HepG2 (cell line): Measurements from ENCODE around the gene NT5M. TPM values are rescaled to one million over a fixed set of nuclear protein-coding genes. Genes with fewer than 3 reads are reported as not detected.
A peak's percentile ranks its signal among the peaks of the same experiment; 100 is the strongest.

Source experiments
- ATAC-seq: fragments of 200-7000 bp; cut with Tn5 transposase; 3 replicates; pipeline ENCODE4 v1.9.1; 2020; ENCODE audit warnings: mild to moderate bottlenecking, moderate library complexity
- BruUV-seq: library from RNA; stranded (reverse); fragments of 400-500 nt; replicated peaks from 2 replicates; lab custom pipeline; 2021; lab: Mats Ljungman, UMichigan
- CTCF ChIA-PET: fragments of 300-600 bp; formaldehyde crosslinking; extraction: SDS; loops from one replicate; lab custom pipeline; 2021; ENCODE audit warnings: low total read pairs, inconsistent platforms, low intra/inter-chr PET ratio; lab: Yijun Ruan, JAX
- POLR2A ChIA-PET: fragments of 350-600 bp; sonication (Branson Sonifier 250); formaldehyde crosslinking; loops from one replicate; lab custom pipeline; 2020; ENCODE audit warnings: antibody characterized with exemption, inconsistent platforms; lab: Yijun Ruan, JAX
- DNase-seq: peaks from one replicate; pipeline ENCODE4 v3.0.0-alpha.2; 2015; ENCODE audit warnings: low spot score
- FAIRE-seq: peaks from 3 replicates; lab custom pipeline; 2011; peaks lifted over from hg19 to GRCh38; lab: Jason Lieb, UNC
- H2AFZ ChIP-seq: one replicate; pipeline ENCODE4 v1.6.1; 2011; ENCODE audit warnings: low read length, inconsistent platforms
- H3K27ac ChIP-seq: fragments of 300-600 bp; 3 replicates; pipeline ENCODE4 v1.8.0; 2011; ENCODE audit warnings: mixed run types, mild to moderate bottlenecking, mixed read lengths, low read length, inconsistent platforms; ENCODE audit not compliant: insufficient read depth; ENCODE audit errors: extremely low read length
- H3K27me3 ChIP-seq, 2 experiments: fragments of 200-600 bp in 1 of 2; 2 replicates in 1 of 2; 3 replicates in 1 of 2; pipeline versions ENCODE4 v1.6.0 to v1.8.0; 2011; ENCODE audit warnings: low read length in 2 of 2, mild to moderate bottlenecking in 2 of 2, moderate library complexity in 2 of 2, inconsistent platforms in 1 of 2; ENCODE audit not compliant: insufficient read depth in 2 of 2, control insufficient read depth in 1 of 2
- H3K36me3 ChIP-seq, 2 experiments: fragments of 200-600 bp in 1 of 2; replicated peaks in 1 of 2; 2 replicates in 1 of 2; 3 replicates in 1 of 2; pipeline versions ENCODE4 v1.5.1 to v1.8.0; 2011; ENCODE audit warnings: low read length in 2 of 2, inconsistent platforms in 1 of 2; ENCODE audit not compliant: insufficient read depth in 2 of 2, control insufficient read depth in 1 of 2
- H3K4me1 ChIP-seq: 2 replicates; pipeline ENCODE4 v1.5.1; 2012; ENCODE audit warnings: low read length, inconsistent platforms; ENCODE audit not compliant: insufficient read depth
- H3K4me2 ChIP-seq: 2 replicates; pipeline ENCODE4 v1.6.0; 2011; ENCODE audit warnings: low read depth, low read length, inconsistent platforms
- H3K4me3 ChIP-seq, 3 experiments: fragments of 200-600 bp in 1 of 3; sonication (generic), shearing (Covaris generic) in 1 of 3; replicated peaks in 1 of 3; 2 replicates each; pipeline ENCODE4 v1.5.1; 2011 to 2016; ENCODE audit warnings: low read length in 3 of 3, inconsistent platforms in 2 of 3, low read depth in 2 of 3, mild to moderate bottlenecking in 2 of 3, control low read depth in 1 of 3, mixed read lengths in 1 of 3; ENCODE audit not compliant: insufficient read depth in 1 of 3
- H3K79me2 ChIP-seq: one replicate; pipeline ENCODE4 v1.6.1; 2011; ENCODE audit warnings: low read length, inconsistent platforms; ENCODE audit not compliant: insufficient read depth
- H3K9ac ChIP-seq: 2 replicates; pipeline ENCODE4 v1.6.0; 2011; ENCODE audit warnings: mild to moderate bottlenecking, low read depth, low read length, inconsistent platforms; ENCODE audit not compliant: insufficient read depth
- H3K9me3 ChIP-seq: 2 replicates; pipeline ENCODE4 v1.5.1; 2012; ENCODE audit warnings: mild to moderate bottlenecking, low read length
- H4K20me1 ChIP-seq: 2 replicates; pipeline ENCODE4 v1.6.0; 2011; ENCODE audit warnings: inconsistent platforms, mild to moderate bottlenecking, low read length, moderate library complexity; ENCODE audit not compliant: insufficient read depth
- ARNTL ChIP-seq: sonication (generic); formaldehyde crosslinking; IDR thresholded peaks from 2 replicates; pipeline ENCODE4 v1.4.0; 2020; ENCODE audit warnings: mild to moderate bottlenecking, missing genetic modification reagents
- MAZ ChIP-seq, 2 experiments: sonication (generic) in 1 of 2; formaldehyde crosslinking in 1 of 2; IDR thresholded peaks; 2 replicates each; pipeline versions ENCODE4 v1.5.0 to v1.6.1; 2012 to 2020; ENCODE audit warnings: low read depth in 2 of 2, mild to moderate bottlenecking in 2 of 2, borderline replicate concordance in 1 of 2, improper control_type of control experiment in 1 of 2, low read length in 1 of 2, missing genetic modification reagents in 1 of 2, moderate library complexity in 1 of 2
- PHF21A ChIP-seq: sonication (generic); formaldehyde crosslinking; IDR thresholded peaks from 2 replicates; pipeline ENCODE4 v1.5.0; 2020; ENCODE audit warnings: mild to moderate bottlenecking, missing genetic modification reagents
- PRDM15 ChIP-seq: sonication (generic); formaldehyde crosslinking; IDR thresholded peaks from 2 replicates; pipeline ENCODE4 v1.4.0; 2020; ENCODE audit warnings: missing genetic modification reagents
- THRA ChIP-seq: sonication (generic); formaldehyde crosslinking; IDR thresholded peaks from 2 replicates; pipeline ENCODE4 v1.4.0; 2020; ENCODE audit warnings: missing genetic modification reagents, borderline replicate concordance
- ZNF275 ChIP-seq: sonication (generic); formaldehyde crosslinking; IDR thresholded peaks from 2 replicates; pipeline ENCODE4 v1.8.0; 2022; ENCODE audit warnings: missing genetic modification reagents, mild to moderate bottlenecking, inconsistent platforms, borderline replicate concordance
- ZNF280B ChIP-seq: sonication (generic); formaldehyde crosslinking; IDR thresholded peaks from 2 replicates; pipeline ENCODE4 v1.5.0; 2020; ENCODE audit warnings: missing genetic modification reagents, mild to moderate bottlenecking, borderline replicate concordance
- ZNF670 ChIP-seq: sonication (generic); formaldehyde crosslinking; IDR thresholded peaks from 2 replicates; pipeline ENCODE4 v1.8.0; 2022; ENCODE audit warnings: mild to moderate bottlenecking, missing genetic modification reagents, borderline replicate concordance
- ZNF687 ChIP-seq: sonication (generic); formaldehyde crosslinking; IDR thresholded peaks from 2 replicates; pipeline ENCODE4 v1.5.1; 2020; ENCODE audit warnings: mild to moderate bottlenecking, missing genetic modification reagents, moderate library complexity
- WGBS: methylation state at CpG from one replicate; pipeline ENCODE4 v1.1.6; 2017; ENCODE audit warnings: low lambda C conversion rate; 5-methylcytosine and 5-hydroxymethylcytosine counted together
- in situ Hi-C: cut with HindIII; loops from 2 replicates; pipeline ENCODE4 v1.10.0; 2017; ENCODE audit warnings: low pct_unique_long_range_greater_than_20kb; ENCODE audit not compliant: extremely low pct_ligation_motif_present
- intact Hi-C: fragments of 100-400 bp; cut with micrococcal nuclease; formaldehyde crosslinking; loops from one replicate; pipeline ENCODE4 v1.10.0; 2022; ENCODE audit not compliant: unreplicated experiment
- polyA plus RNA-seq, 8 experiments: library from polyadenylated mRNA; depleted of rRNA in 3 of 8; stranded (reverse) in 7 of 8; unstranded in 1 of 8; fragments of >200 nt; fragmentation: Illumina TruSeq in 4 of 8; extraction: Trizol in 4 of 8; gene quantifications; 2 replicates each; pipeline versions ENCODE4 v1.2.1 to v1.2.3, GENCODE V29; 2011 to 2016; ENCODE audit warnings: low read depth in 4 of 8, missing spikeins in 1 of 8, mixed read lengths in 1 of 8; ENCODE audit not compliant: insufficient read depth in 1 of 8
- total RNA-seq, 5 experiments: library from RNA; depleted of rRNA; stranded (reverse); fragments of >200 nt; fragmentation: Illumina TruSeq; extraction: Trizol; gene quantifications; 2 replicates each; pipeline ENCODE4 v1.2.3, GENCODE V29; 2016; ENCODE audit warnings: low read depth in 1 of 5

Gene NT5M
- total and polyA plus RNA-seq, 2 of the 13 experiments (the other 11 are each of a cell fraction or from before 2014, with no cell fraction given), result 0.55 to 0.78 TPM

GRCh38 chr17:17347234-17347955 is 44.2 kb downstream of the NT5M start:
- H3K36me3 ChIP-seq, result no peaks in the 10 kb centered on the region
- WGBS, result 21% methylated on average over 5 of the region's 15 CpGs
- H3K9ac ChIP-seq, result peak overlapping the region; percentile 18; the same call in 1 of the 2 replicates
- CTCF ChIA-PET, result no interaction called here
- intact Hi-C loops, result no loop called here
- H3K4me1 ChIP-seq, result peaks cover 92% of the 10 kb centered on the region
- peaks cover 0 to 24% of the 10 kb centered on the region in 2 experiments for H3K27me3 ChIP-seq
- no TSS peak for BruUV-seq
- FAIRE-seq (no peak), DNase-seq (no peak), ATAC-seq (no peak)
- no peaks in the 10 kb centered on the region for H4K20me1 ChIP-seq
- in situ Hi-C loops, result no loop called here
- H3K79me2 ChIP-seq, result no peaks in the 10 kb centered on the region
- no peaks in the 10 kb centered on the region for H3K9me3 ChIP-seq
- POLR2A ChIA-PET, result no interaction called here
- H2AFZ ChIP-seq, result no peak overlapping the region
- no peak overlapping the region for H3K4me3 ChIP-seq
- H3K4me2 ChIP-seq, result no peak overlapping the region
- no peak overlapping the region for H3K27ac ChIP-seq
- TF ChIP-seq ZNF280B (CRISPR knock-in tag) (no peak), THRA (CRISPR knock-in tag) (peak; percentile 53; the same call in 1 of the 2 replicates), ZNF687 (peak; percentile 43), ARNTL (CRISPR knock-in tag) (no peak), ZNF670 (CRISPR knock-in tag) (no peak), PRDM15 (no peak), MAZ (IDR thresholded peaks at IDR 0.05; ENCODE audit: borderline replicate concordance, low read depth, low read length) (no peak), MAZ (CRISPR knock-in tag; IDR thresholded peaks at IDR 0.05; ENCODE audit: low read depth) (no peak), PHF21A (CRISPR knock-in tag) (no peak), ZNF275 (CRISPR knock-in tag) (no peak)
